ENCODE results near the gene EPHA10.

Gene EPHA10

DNA sequence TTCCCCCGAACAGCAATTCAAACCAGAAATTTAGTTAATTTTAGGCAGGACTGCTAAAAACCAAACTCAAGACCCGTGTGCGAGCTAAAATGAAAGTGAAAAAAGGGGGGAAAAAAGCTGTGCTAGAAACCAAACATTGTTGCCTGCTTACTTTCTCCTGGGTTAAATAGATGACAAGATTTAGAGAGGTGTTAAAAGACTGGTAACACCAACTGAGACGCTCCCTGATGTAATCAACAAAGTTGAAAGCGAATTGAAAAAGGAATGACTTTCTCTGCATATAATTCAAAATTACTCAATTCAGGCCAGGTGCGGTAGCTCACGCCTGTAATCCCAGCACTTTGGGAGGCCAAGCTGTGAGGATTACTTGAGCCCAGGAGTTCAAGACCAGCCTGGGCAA lies 65.8 kb downstream of the EPHA10 start:
- peaks cover 14% of the 10 kb centered on the region for H3K79me2 ChIP-seq (ENCODE audit: insufficient read depth, low read depth)
- no peak overlapping the region for H3K9ac ChIP-seq
- peaks cover 14% of the 10 kb centered on the region for H3K4me1 ChIP-seq (ENCODE audit: low read depth, poor library complexity, severe bottlenecking)
- no peak overlapping the region for H3K4me3 ChIP-seq (IDR thresholded peaks at IDR 0.05; ENCODE audit: insufficient read depth, low read depth, low read length)
- TF ChIP-seq, protein P1, sequence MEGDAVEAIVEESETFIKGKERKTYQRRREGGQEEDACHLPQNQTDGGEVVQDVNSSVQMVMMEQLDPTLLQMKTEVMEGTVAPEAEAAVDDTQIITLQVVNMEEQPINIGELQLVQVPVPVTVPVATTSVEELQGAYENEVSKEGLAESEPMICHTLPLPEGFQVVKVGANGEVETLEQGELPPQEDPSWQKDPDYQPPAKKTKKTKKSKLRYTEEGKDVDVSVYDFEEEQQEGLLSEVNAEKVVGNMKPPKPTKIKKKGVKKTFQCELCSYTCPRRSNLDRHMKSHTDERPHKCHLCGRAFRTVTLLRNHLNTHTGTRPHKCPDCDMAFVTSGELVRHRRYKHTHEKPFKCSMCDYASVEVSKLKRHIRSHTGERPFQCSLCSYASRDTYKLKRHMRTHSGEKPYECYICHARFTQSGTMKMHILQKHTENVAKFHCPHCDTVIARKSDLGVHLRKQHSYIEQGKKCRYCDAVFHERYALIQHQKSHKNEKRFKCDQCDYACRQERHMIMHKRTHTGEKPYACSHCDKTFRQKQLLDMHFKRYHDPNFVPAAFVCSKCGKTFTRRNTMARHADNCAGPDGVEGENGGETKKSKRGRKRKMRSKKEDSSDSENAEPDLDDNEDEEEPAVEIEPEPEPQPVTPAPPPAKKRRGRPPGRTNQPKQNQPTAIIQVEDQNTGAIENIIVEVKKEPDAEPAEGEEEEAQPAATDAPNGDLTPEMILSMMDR (conservative IDR thresholded peaks at IDR 0.05; ENCODE audit: low read depth, low read length), result no peak
- H4K20me1 ChIP-seq (ENCODE audit: insufficient read depth), result no peaks in the 10 kb centered on the region
- H3K36me3 ChIP-seq (ENCODE audit: insufficient read depth), result peaks cover 12% of the 10 kb centered on the region; the same call in 1 of the 2 replicates
- H3K4me2 ChIP-seq, result no peak overlapping the region
- H3K27me3 ChIP-seq (ENCODE audit: insufficient read depth, low read depth), result no peaks in the 10 kb centered on the region
- no peak overlapping the region for H3K27ac ChIP-seq
- H2AFZ ChIP-seq (ENCODE audit: low read depth), result no peak overlapping the region

DNA sequence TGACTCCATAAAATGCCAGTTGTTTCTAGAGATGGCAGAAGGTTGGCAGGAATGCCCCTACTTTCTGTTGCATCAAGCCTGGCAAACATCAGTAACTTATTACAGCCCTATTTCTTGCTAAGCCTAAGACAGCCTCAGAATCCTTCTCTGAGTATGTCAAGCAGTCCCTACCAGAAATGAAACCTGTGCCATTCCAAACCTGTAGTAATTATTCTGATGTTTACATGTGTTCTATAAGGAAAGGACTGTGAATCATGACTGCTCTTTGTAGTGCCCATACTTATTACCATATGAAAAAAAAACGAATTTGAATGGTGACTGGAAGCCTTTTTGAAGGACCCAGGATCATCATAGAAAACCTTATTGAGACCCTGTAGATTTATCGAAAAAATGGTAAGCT lies 67.2 kb downstream of the EPHA10 start:
- Histone ChIP-seq H3K27me3 (ENCODE audit: insufficient read depth, low read depth) (no peaks in the 10 kb centered on the region), H3K9ac (no peak overlapping the region), H3K4me1 (ENCODE audit: low read depth, poor library complexity, severe bottlenecking) (peaks cover 22% of the 10 kb centered on the region), H3K4me3 (IDR thresholded peaks at IDR 0.05; ENCODE audit: insufficient read depth, low read depth, low read length) (no peak overlapping the region), H3K36me3 (ENCODE audit: insufficient read depth) (peaks cover 12% of the 10 kb centered on the region; the same call in 1 of the 2 replicates), H2AFZ (ENCODE audit: low read depth) (no peak overlapping the region), H4K20me1 (ENCODE audit: insufficient read depth) (no peaks in the 10 kb centered on the region), H3K4me2 (no peak overlapping the region), H3K27ac (no peak overlapping the region), H3K79me2 (ENCODE audit: insufficient read depth, low read depth) (peaks cover 26% of the 10 kb centered on the region)
- TF ChIP-seq, protein P1 (conservative IDR thresholded peaks at IDR 0.05; ENCODE audit: low read depth, low read length), result no peak

DNA sequence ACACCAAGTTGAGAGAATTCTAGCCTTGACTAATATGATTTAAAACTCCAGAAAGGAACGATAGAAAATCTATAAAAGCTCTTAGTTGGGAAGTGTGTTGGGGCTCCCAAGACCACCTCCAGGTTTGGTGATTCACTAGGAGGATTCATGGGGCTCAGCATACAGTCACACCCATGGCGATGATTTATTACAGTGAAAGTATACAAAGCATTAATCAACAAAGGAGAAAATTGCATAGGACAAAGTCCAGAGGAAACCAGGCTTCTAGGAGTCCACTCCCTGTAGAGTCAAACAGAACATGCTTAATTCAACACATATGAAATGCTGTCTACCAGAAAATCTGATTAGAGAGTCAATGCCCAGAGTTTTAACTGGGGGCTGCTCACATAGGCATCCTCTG lies 67.8 kb downstream of the EPHA10 start:
- H3K27ac ChIP-seq, result no peak overlapping the region
- peaks cover 22% of the 10 kb centered on the region for H3K4me1 ChIP-seq (ENCODE audit: low read depth, poor library complexity, severe bottlenecking)
- no peak overlapping the region for H3K4me2 ChIP-seq
- H3K27me3 ChIP-seq (ENCODE audit: insufficient read depth, low read depth), result no peaks in the 10 kb centered on the region
- TF ChIP-seq, protein P1 (conservative IDR thresholded peaks at IDR 0.05; ENCODE audit: low read depth, low read length), result no peak
- H3K36me3 ChIP-seq (ENCODE audit: insufficient read depth), result peaks cover 12% of the 10 kb centered on the region; the same call in 1 of the 2 replicates
- no peak overlapping the region for H2AFZ ChIP-seq (ENCODE audit: low read depth)
- H3K9ac ChIP-seq, result no peak overlapping the region
- no peaks in the 10 kb centered on the region for H4K20me1 ChIP-seq (ENCODE audit: insufficient read depth)
- H3K4me3 ChIP-seq (IDR thresholded peaks at IDR 0.05; ENCODE audit: insufficient read depth, low read depth, low read length), result no peak overlapping the region
- H3K79me2 ChIP-seq (ENCODE audit: insufficient read depth, low read depth), result peaks cover 28% of the 10 kb centered on the region

DNA sequence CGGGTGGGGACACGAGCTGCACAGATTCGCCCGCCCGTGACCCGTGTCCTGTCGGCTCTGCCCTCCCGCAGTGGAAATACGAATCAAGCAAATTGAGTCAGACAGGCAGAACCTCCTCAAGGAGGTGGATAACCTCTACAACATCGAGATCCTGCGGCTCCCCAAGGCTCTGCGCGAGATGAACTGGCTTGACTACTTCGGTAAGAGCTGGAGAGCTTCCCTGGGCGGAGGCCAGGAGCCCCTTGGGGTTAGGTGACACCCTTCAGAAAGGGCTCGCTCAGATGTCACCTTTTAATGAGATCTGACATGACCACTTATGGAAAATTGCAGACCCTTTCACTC lies 72.1 kb downstream of the EPHA10 start:
- Histone ChIP-seq H3K4me1 (ENCODE audit: low read depth, poor library complexity, severe bottlenecking) (peaks cover 30% of the 10 kb centered on the region), H3K36me3 (ENCODE audit: insufficient read depth) (peaks cover 6% of the 10 kb centered on the region; the same call in 1 of the 2 replicates), H3K4me2 (peak overlapping the region; percentile 63), H3K4me3 (IDR thresholded peaks at IDR 0.05; ENCODE audit: insufficient read depth, low read depth, low read length) (peak overlapping the region; percentile 52), H3K27me3 (ENCODE audit: insufficient read depth, low read depth) (no peaks in the 10 kb centered on the region), H4K20me1 (ENCODE audit: insufficient read depth) (no peaks in the 10 kb centered on the region), H3K27ac (peak overlapping the region; percentile 62), H2AFZ (ENCODE audit: low read depth) (peak overlapping the region; percentile 79; the same call in 1 of the 2 replicates), H3K79me2 (ENCODE audit: insufficient read depth, low read depth) (peaks cover 46% of the 10 kb centered on the region), H3K9ac (peak overlapping the region; percentile 70)
- TF ChIP-seq, protein P1 (conservative IDR thresholded peaks at IDR 0.05; ENCODE audit: low read depth, low read length), result no peak
